GM23248 (cell line): Measurements from ENCODE around the gene YTHDF2. TPM values are rescaled to one million over a fixed set of nuclear protein-coding genes. Genes with fewer than 3 reads are reported as not detected.
A peak's percentile ranks its signal among the peaks of the same experiment; 100 is the strongest.

Source experiments
- DNase-seq: peaks from one replicate; pipeline ENCODE4 v3.0.0-alpha.2; 2015
- H2AFZ ChIP-seq: fragments of 200-600 bp; sonication (generic); 2 replicates; pipeline ENCODE4 v1.6.1; 2016; ENCODE audit warnings: antibody characterized with exemption
- H3F3A ChIP-seq: fragments of 200-600 bp; sonication (generic); 2 replicates; pipeline ENCODE4 v1.6.1; 2016; ENCODE audit warnings: mild to moderate bottlenecking, antibody characterized with exemption, mixed run types; ENCODE audit not compliant: insufficient read depth
- H3K27ac ChIP-seq: fragments of 200-600 bp; sonication (generic); 2 replicates; pipeline ENCODE4 v1.5.1; 2016; ENCODE audit warnings: mild to moderate bottlenecking
- H3K27me3 ChIP-seq: fragments of 200-600 bp; sonication (generic); replicated peaks from 2 replicates; pipeline ENCODE4 v1.6.1; 2016; ENCODE audit warnings: mild to moderate bottlenecking; ENCODE audit not compliant: insufficient read depth
- H3K36me3 ChIP-seq: fragments of 200-600 bp; sonication (generic); 2 replicates; pipeline ENCODE4 v1.6.1; 2016; ENCODE audit warnings: low read depth, mild to moderate bottlenecking
- H3K4me1 ChIP-seq: fragments of 200-600 bp; sonication (generic); 2 replicates; pipeline ENCODE4 v1.6.1; 2016; ENCODE audit warnings: mild to moderate bottlenecking; ENCODE audit not compliant: insufficient read depth
- H3K4me2 ChIP-seq: fragments of 200-600 bp; sonication (generic); one replicate; pipeline ENCODE4 v1.6.1; 2016; ENCODE audit warnings: mild to moderate bottlenecking; ENCODE audit not compliant: unreplicated experiment
- H3K4me3 ChIP-seq: fragments of 200-600 bp; sonication (generic); 2 replicates; pipeline ENCODE4 v1.5.1; 2016; ENCODE audit warnings: mild to moderate bottlenecking
- H3K79me2 ChIP-seq: fragments of 200-600 bp; sonication (generic); 2 replicates; pipeline ENCODE4 v1.6.1; 2016; ENCODE audit warnings: mild to moderate bottlenecking; ENCODE audit not compliant: insufficient read depth
- H3K9ac ChIP-seq: fragments of 200-600 bp; sonication (generic); 2 replicates; pipeline ENCODE4 v1.6.1; 2016; ENCODE audit warnings: mild to moderate bottlenecking
- H3K9me2 ChIP-seq: fragments of 200-600 bp; sonication (generic); 2 replicates; pipeline ENCODE4 v1.6.1; 2016; ENCODE audit warnings: mixed run types, mild to moderate bottlenecking, moderate library complexity; ENCODE audit not compliant: insufficient read depth
- H3K9me3 ChIP-seq: fragments of 200-600 bp; sonication (generic); one replicate; pipeline ENCODE4 v1.6.1; 2017; ENCODE audit warnings: low read depth
- H4K20me1 ChIP-seq: fragments of 200-600 bp; sonication (generic); 2 replicates; pipeline ENCODE4 v1.6.0; 2016; ENCODE audit not compliant: insufficient read depth
- EZH2 ChIP-seq: fragments of 200-600 bp; sonication (generic); IDR thresholded peaks from 2 replicates; pipeline ENCODE4 v1.6.1; 2018; ENCODE audit warnings: antibody characterized with exemption, mild to moderate bottlenecking; ENCODE audit not compliant: insufficient read depth, poor library complexity, severe bottlenecking
- EZH2phosphoT487 ChIP-seq: fragments of 200-600 bp; sonication (generic); IDR thresholded peaks from 2 replicates; pipeline ENCODE4 v1.6.1; 2018; ENCODE audit warnings: antibody characterized with exemption, moderate library complexity, mild to moderate bottlenecking, low read depth; ENCODE audit not compliant: insufficient read depth
- WGBS, 2 experiments: methylation state at CpG; one replicate each; pipeline ENCODE4 v1.1.6; 2015 to 2017; ENCODE audit warnings: low lambda C conversion rate in 2 of 2, low coverage in 1 of 2; ENCODE audit errors: missing lambda C conversion rate in 2 of 2; 5-methylcytosine and 5-hydroxymethylcytosine counted together
- in situ Hi-C: fragments of 300-500 bp; cut with MboI; formaldehyde crosslinking; loops from 2 replicates; pipeline ENCODE4 v1.15.0; 2020
- polyA plus RNA-seq: library from polyadenylated mRNA; unstranded; fragments of >200 nt; fragmentation: Nextera tagmentation; extraction: Ambion mirVana; gene quantifications from 2 replicates; pipeline ENCODE4 v1.2.1, GENCODE V29; 2016
- total RNA-seq: library from RNA; depleted of rRNA; stranded (reverse); fragments of >200 nt; shearing (Covaris generic); gene quantifications from 2 replicates; pipeline ENCODE4 v1.2.3, GENCODE V29; 2014

The YTHDF2 gene
- total and polyA plus RNA-seq, 2 experiments from 2014 or later: 51.9 to 80.2 TPM

DNA sequence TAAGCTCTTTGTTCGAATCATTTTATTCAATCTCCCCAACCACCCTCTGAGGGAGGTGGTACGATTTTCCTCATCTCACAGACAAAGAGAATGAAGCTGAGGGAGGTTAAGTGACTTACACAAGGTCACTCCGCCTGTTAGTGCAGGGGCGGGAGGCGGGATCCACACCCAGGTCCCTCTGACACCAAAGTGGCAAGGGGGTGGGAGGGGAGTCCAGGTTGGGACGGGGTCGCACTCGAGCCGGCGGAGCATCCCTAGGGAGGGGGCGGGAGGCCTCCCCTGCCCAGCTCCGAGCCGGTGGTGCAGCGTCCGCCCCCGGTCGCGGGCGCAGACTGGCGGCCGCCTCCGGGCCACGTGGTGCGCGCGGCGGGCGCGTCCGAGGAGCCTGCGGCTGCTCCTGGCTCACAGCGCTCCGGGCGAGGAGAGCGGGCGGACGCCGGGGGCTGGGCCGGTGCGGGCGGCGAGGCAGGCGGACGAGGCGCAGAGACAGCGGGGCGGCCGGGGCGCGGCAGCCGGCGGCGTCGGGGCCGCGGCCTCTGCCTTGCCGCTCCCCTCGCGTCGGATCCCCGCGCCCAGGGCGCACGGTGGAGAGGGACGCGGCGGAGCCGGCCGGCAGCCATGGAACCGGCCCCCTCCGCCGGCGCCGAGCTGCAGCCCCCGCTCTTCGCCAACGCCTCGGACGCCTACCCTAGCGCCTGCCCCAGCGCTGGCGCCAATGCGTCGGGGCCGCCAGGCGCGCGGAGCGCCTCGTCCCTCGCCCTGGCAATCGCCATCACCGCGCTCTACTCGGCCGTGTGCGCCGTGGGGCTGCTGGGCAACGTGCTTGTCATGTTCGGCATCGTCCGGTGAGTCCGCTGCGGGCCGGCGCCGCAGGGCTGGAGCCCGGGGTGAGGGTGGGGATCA is 75.3 kb downstream of the YTHDF2 start, which contains the start of gene OPRD1:
Gene OPRD1, plus strand, starts transcription at position 405 of the 903 bp plus-strand sequence. Its CDS starts 214 bp downstream, at position 619.
- Histone ChIP-seq H3K9ac (no peak within 1 kb of the TSS), H3K27me3 (peaks cover 63% of the 10 kb centered on the region), H3F3A (no peaks in the 10 kb centered on the region), H2AFZ (no peak within 1 kb of the TSS), H3K79me2 (no peaks in the 10 kb centered on the region), H3K36me3 (no peaks in the 10 kb centered on the region), H3K4me3 (no peak within 1 kb of the TSS), H4K20me1 (no peaks in the 10 kb centered on the region), H3K9me3 (no peaks in the 10 kb centered on the region), H3K4me1 (no peaks in the 10 kb centered on the region), H3K9me2 (no peaks in the 10 kb centered on the region), H3K27ac (no peak within 1 kb of the TSS), H3K4me2 (no peak within 1 kb of the TSS)
- no peak for TF ChIP-seq EZH2
- DNase-seq: peak; percentile 23
- in situ Hi-C loops: no loop called here
- WGBS, 2 experiments: 3 to 8% methylated on average over 24 to 55 of the region's 108 CpGs

DNA sequence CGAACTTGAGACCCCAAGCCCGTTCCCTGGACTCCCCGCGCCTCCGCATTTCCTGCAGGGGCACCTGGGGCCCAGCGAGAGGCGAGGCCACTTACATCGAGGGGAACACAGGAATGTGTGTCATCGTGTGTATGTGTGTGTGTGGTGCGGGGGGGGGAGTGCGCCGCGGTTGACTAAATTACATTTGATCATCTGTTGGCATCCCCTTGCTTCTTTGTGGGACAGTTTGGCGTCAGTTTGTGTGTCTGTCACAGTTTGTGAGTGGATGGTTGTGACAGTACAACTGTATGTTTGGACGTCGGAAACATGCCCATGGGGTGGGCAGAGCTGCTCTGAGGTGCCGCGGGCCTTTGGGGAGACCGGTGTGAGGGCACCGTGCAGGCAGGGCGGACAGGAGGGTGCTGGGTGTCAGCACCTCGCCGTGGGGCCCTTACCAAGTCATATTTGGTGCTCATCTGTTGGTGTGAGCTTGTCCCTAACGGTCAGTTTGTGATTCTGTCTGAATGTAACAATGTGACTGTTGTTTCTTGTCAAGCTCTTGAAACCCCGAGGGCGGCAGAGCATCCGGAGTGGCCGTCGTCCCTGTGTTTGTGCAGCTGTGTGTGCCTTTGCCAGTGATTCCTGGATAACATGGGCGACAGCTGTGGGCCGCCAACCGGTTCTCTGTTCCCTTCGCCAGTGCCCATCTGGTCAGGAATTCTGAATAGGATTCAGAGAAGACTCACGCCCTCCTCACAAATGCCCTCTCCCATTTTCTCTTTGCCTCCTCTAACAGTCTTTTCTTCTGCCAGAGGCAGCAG is 76.1 kb downstream of the YTHDF2 start:
- Histone ChIP-seq H3K9me2 (no peaks in the 10 kb centered on the region), H3K9me3 (no peaks in the 10 kb centered on the region), H3K4me3 (no peak overlapping the region), H3K4me2 (no peak overlapping the region), H3K27ac (no peak overlapping the region), H2AFZ (no peak overlapping the region), H4K20me1 (no peaks in the 10 kb centered on the region), H3K9ac (no peak overlapping the region), H3K27me3 (peaks cover 63% of the 10 kb centered on the region), H3K79me2 (no peaks in the 10 kb centered on the region), H3F3A (no peaks in the 10 kb centered on the region), H3K36me3 (no peaks in the 10 kb centered on the region), H3K4me1 (no peaks in the 10 kb centered on the region)
- WGBS, 2 experiments: 37 to 43% methylated on average over 29 to 34 of the region's 34 CpGs
- DNase-seq: no peak
- in situ Hi-C loops: no loop called here
- TF ChIP-seq EZH2 (peak; percentile 51), EZH2phosphoT487 (no peak)

DNA sequence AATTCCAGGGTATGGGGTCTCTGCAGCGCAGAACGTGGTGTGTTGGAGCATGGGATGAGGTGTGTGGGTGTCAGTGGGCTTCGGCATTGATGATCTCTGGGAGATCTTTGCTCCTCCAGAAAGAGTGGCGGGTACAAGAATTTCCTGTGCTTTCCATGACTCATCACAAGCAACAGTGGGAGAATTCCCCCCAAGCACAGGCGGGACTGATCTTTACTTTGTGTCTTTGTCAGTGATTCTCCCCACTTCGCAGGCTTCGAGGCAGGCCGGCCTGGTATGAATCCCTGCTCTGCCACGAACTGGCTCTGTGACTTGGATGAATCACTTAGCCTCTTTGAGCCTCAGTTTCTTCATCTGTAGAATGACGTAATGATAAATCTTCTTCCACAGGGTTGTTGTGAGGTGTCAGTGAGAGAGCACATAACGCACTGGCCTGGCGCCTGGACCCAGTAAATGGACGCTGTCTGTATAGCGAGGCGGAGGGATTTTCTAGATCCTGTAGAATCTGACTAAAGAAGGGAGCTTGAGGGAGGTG is 77.3 kb downstream of the YTHDF2 start:
- Histone ChIP-seq H3K4me1 (no peaks in the 10 kb centered on the region), H4K20me1 (no peaks in the 10 kb centered on the region), H3K36me3 (no peaks in the 10 kb centered on the region), H3K27ac (no peak overlapping the region), H3K27me3 (peaks cover 60% of the 10 kb centered on the region), H3K4me2 (no peak overlapping the region), H3K4me3 (no peak overlapping the region), H3K9ac (no peak overlapping the region), H2AFZ (no peak overlapping the region), H3K9me3 (no peaks in the 10 kb centered on the region), H3K79me2 (no peaks in the 10 kb centered on the region), H3K9me2 (no peaks in the 10 kb centered on the region), H3F3A (no peaks in the 10 kb centered on the region)
- in situ Hi-C loops: no loop called here
- no peak for TF ChIP-seq EZH2
- TF ChIP-seq EZH2phosphoT487: no peak
- DNase-seq: no peak
- 78 to 80% methylated on average over 15 of the region's 15 CpGs for WGBS, 2 experiments

DNA sequence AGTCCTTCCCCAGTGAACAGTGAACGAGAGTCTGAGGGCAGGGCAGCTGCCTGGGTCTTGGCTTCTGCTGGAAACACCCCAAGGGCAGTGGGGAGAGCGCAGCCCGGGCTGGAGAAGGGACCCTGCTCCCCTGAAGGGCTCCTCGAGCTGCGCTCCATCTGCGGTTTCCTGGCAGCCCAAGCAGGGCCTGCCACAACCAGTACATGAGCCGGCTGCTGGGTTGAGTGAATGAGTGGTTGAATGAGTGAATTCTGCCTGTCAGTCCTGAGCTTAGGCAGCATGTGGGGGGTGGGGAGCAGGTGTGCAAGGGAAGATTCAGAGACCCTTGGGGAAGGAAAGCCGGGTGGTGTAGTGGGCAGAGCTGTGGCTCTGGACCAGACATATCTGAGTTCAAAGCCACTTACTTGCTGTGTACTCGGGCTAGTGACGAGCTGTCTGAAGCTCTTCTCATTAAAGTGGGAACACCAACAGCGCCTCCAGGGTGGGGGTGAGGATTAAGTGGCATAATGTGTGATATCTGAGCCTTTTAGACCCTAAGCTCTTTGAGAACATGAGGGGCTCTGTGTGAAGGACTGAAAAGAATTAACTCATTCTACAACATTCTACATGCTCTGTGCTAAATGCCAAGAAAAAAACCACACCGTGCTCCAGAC is 78.9 kb downstream of the YTHDF2 start:
- Histone ChIP-seq H3K36me3 (no peaks in the 10 kb centered on the region), H3K27ac (no peak overlapping the region), H3K9ac (no peak overlapping the region), H3K4me2 (no peak overlapping the region), H3K4me3 (no peak overlapping the region), H3K4me1 (no peaks in the 10 kb centered on the region), H3K9me2 (no peaks in the 10 kb centered on the region), H2AFZ (no peak overlapping the region), H3F3A (no peaks in the 10 kb centered on the region), H3K79me2 (no peaks in the 10 kb centered on the region), H4K20me1 (no peaks in the 10 kb centered on the region), H3K27me3 (peaks cover 51% of the 10 kb centered on the region), H3K9me3 (no peaks in the 10 kb centered on the region)
- WGBS, 2 experiments: 17 to 23% methylated on average over 12 of the region's 12 CpGs
- in situ Hi-C loops: no loop called here
- DNase-seq: no peak
- TF ChIP-seq EZH2 (no peak), EZH2phosphoT487 (no peak)
